Neuronal stem cell (in vitro differentiated cells): Measurements from ENCODE around the gene ZNF423.

ENCODE experiments used
- DNase-seq: peaks from one replicate; pipeline ENCODE4 v3.0.0-alpha.2; 2013; ENCODE audit warnings: low spot score
- H2AFZ ChIP-seq: one replicate; pipeline ENCODE4 v1.6.1; 2013; ENCODE audit warnings: mild to moderate bottlenecking, low read length, inconsistent platforms
- H2AK5ac ChIP-seq: 2 replicates; pipeline ENCODE4 v1.6.1; 2013; ENCODE audit warnings: low read depth, mild to moderate bottlenecking, inconsistent platforms, low read length, moderate library complexity, mixed read lengths
- H2BK120ac ChIP-seq: 2 replicates; pipeline ENCODE4 v1.6.1; 2013; ENCODE audit warnings: low read depth, mild to moderate bottlenecking, inconsistent platforms, low read length, moderate library complexity, mixed read lengths
- H2BK12ac ChIP-seq: one replicate; pipeline ENCODE4 v1.6.1; 2013; ENCODE audit warnings: low read length, inconsistent platforms
- H2BK15ac ChIP-seq: 2 replicates; pipeline ENCODE4 v1.6.1; 2013; ENCODE audit warnings: mild to moderate bottlenecking, low read length, inconsistent platforms, mixed read lengths
- H2BK5ac ChIP-seq: one replicate; pipeline ENCODE4 v1.6.1; 2013; ENCODE audit warnings: inconsistent platforms, mild to moderate bottlenecking, low read length, moderate library complexity
- H3K14ac ChIP-seq: one replicate; pipeline ENCODE4 v1.6.1; 2013; ENCODE audit warnings: low read length, inconsistent platforms
- H3K18ac ChIP-seq: 2 replicates; pipeline ENCODE4 v1.6.1; 2013; ENCODE audit warnings: low read length, inconsistent platforms
- H3K23ac ChIP-seq: 2 replicates; pipeline ENCODE4 v1.6.1; 2013; ENCODE audit warnings: low read depth, mild to moderate bottlenecking, mixed read lengths, low read length, inconsistent platforms; ENCODE audit not compliant: poor library complexity
- H3K27ac ChIP-seq: replicated peaks from 3 replicates; pipeline ENCODE4 v1.5.1; 2013; ENCODE audit warnings: low read length, inconsistent platforms
- H3K27me3 ChIP-seq, 3 experiments: 2 replicates each; pipeline ENCODE4 v1.6.1; 2013; ENCODE audit warnings: low read length in 3 of 3, mild to moderate bottlenecking in 2 of 3, inconsistent platforms in 1 of 3, low read depth in 1 of 3, mixed read lengths in 1 of 3, moderate library complexity in 1 of 3; ENCODE audit not compliant: control insufficient read depth in 3 of 3, insufficient read depth in 3 of 3
- H3K36me3 ChIP-seq, 2 donors: replicated peaks in 1 of 2; 2 replicates each; pipeline ENCODE4 v1.6.1; 2013; ENCODE audit warnings: low read length in 2 of 2; ENCODE audit not compliant: control insufficient read depth in 2 of 2, insufficient read depth in 2 of 2
- H3K4ac ChIP-seq: 2 replicates; pipeline ENCODE4 v1.6.1; 2013; ENCODE audit warnings: inconsistent platforms, mild to moderate bottlenecking, low read length, moderate library complexity
- H3K4me1 ChIP-seq, 2 donors: 1 replicate in 1 of 2; 2 replicates in 1 of 2; pipeline ENCODE4 v1.6.1; 2013; ENCODE audit warnings: low read length in 2 of 2, low read depth in 1 of 2; ENCODE audit not compliant: control insufficient read depth in 2 of 2, insufficient read depth in 1 of 2
- H3K4me2 ChIP-seq: one replicate; pipeline ENCODE4 v1.6.1; 2013; ENCODE audit warnings: mild to moderate bottlenecking, low read length, inconsistent platforms; ENCODE audit not compliant: insufficient read depth, poor library complexity, severe bottlenecking
- H3K4me3 ChIP-seq, 2 donors: 2 replicates each; pipeline ENCODE4 v1.5.1; 2013; ENCODE audit warnings: low read length in 2 of 2, mild to moderate bottlenecking in 2 of 2, inconsistent platforms in 1 of 2, moderate library complexity in 1 of 2
- H3K79me1 ChIP-seq: one replicate; pipeline ENCODE4 v1.6.1; 2013; ENCODE audit warnings: low read depth, mild to moderate bottlenecking, inconsistent platforms, low read length, moderate library complexity
- H3K9ac ChIP-seq: one replicate; pipeline ENCODE4 v1.6.1; 2013; ENCODE audit warnings: mild to moderate bottlenecking, low read depth, low read length, inconsistent platforms; ENCODE audit not compliant: poor library complexity
- H3K9me3 ChIP-seq, 2 donors: replicated peaks in 1 of 2; 2 replicates each; pipeline versions ENCODE3 to v1.6.1; 2013; ENCODE audit warnings: low read length in 2 of 2, mild to moderate bottlenecking in 2 of 2, inconsistent platforms in 1 of 2, low read depth in 1 of 2, mixed read lengths in 1 of 2, moderate library complexity in 1 of 2; ENCODE audit not compliant: control insufficient read depth in 2 of 2, insufficient read depth in 1 of 2
- H4K8ac ChIP-seq: one replicate; pipeline ENCODE4 v1.6.1; 2013; ENCODE audit warnings: low read depth, mild to moderate bottlenecking, inconsistent platforms, low read length, moderate library complexity
- H4K91ac ChIP-seq: one replicate; pipeline ENCODE4 v1.6.1; 2013; ENCODE audit warnings: low read length, low read depth, mild to moderate bottlenecking, inconsistent platforms; ENCODE audit not compliant: poor library complexity
- WGBS, 2 donors: extraction: QIAGEN DNeasy Blood & Tissue Kit; methylation state at CpG; one replicate each; pipeline ENCODE4 v1.1.7; 2013; ENCODE audit warnings: missing lambda C conversion rate in 2 of 2, mixed read lengths in 1 of 2; ENCODE audit not compliant: insufficient read length in 2 of 2, insufficient replicate concordance in 1 of 2; ENCODE audit errors: extremely low coverage in 2 of 2; 5-methylcytosine and 5-hydroxymethylcytosine counted together

ZNF423 gene

GRCh38 chr16:49599704-49600103, 256.2 kb downstream of the ZNF423 start:
- Histone ChIP-seq H2AK5ac (no peak overlapping the region), H2BK15ac (no peak overlapping the region), H3K23ac (no peak overlapping the region), H3K27me3 (no peaks in the 10 kb centered on the region), H3K27ac (no peak overlapping the region), H3K14ac (no peak overlapping the region), H2BK12ac (no peak overlapping the region), H3K18ac (no peak overlapping the region), H3K36me3 (peaks cover 0 to 8% of the 10 kb centered on the region in 2 donors), H4K8ac (no peak overlapping the region), H4K91ac (no peak overlapping the region), H3K4me2 (no peak overlapping the region), H3K9me3 (no peaks in the 10 kb centered on the region), H2BK120ac (no peak overlapping the region), H2AFZ (no peak overlapping the region), H2BK5ac (no peak overlapping the region), H3K4ac (no peak overlapping the region), H3K4me1 (peaks cover 14 to 34% of the 10 kb centered on the region in 2 donors), H3K9ac (no peak overlapping the region), H3K4me3 (peak overlapping the region in 1 of 2 donors; percentile 42), H3K79me1 (peaks cover 2% of the 10 kb centered on the region)
- DNase-seq = no peak
- WGBS, 2 donors = no CpG with 5 or more reads among the region's 8 CpGs

- no peak overlapping the region for H2AFZ ChIP-seq
- peak overlapping the region in 1 of 2 donors; percentile 42 for H3K4me3 ChIP-seq
- DNase-seq = no peak
- WGBS, 2 donors = no CpG with 5 or more reads among the region's 2 CpGs
- H3K4me1 ChIP-seq = peaks cover 17 to 38% of the 10 kb centered on the region in 2 donors
- peaks cover 2% of the 10 kb centered on the region for H3K79me1 ChIP-seq
- no peak overlapping the region for H3K23ac ChIP-seq
- no peak overlapping the region for H3K9ac ChIP-seq
- no peak overlapping the region for H4K91ac ChIP-seq
- H2AK5ac ChIP-seq = no peak overlapping the region
- no peaks in the 10 kb centered on the region for H3K9me3 ChIP-seq
- H2BK120ac ChIP-seq = no peak overlapping the region
- H3K4me2 ChIP-seq = no peak overlapping the region
- no peak overlapping the region for H3K14ac ChIP-seq
- no peak overlapping the region for H2BK15ac ChIP-seq
- peaks cover 0 to 8% of the 10 kb centered on the region in 2 donors for H3K36me3 ChIP-seq
- H3K4ac ChIP-seq = no peak overlapping the region
- no peak overlapping the region for H2BK12ac ChIP-seq
- no peak overlapping the region for H4K8ac ChIP-seq
- no peaks in the 10 kb centered on the region for H3K27me3 ChIP-seq
- H2BK5ac ChIP-seq = no peak overlapping the region
- H3K27ac ChIP-seq = no peak overlapping the region
- H3K18ac ChIP-seq = no peak overlapping the region
Measured at GRCh38 chr16:49599281-49599680, 256.6 kb downstream of the ZNF423 start.

- Histone ChIP-seq H3K79me1 (peaks cover 2% of the 10 kb centered on the region), H2BK5ac (no peak overlapping the region), H4K8ac (no peak overlapping the region), H3K4me3 (no peak overlapping the region), H3K36me3 (peaks cover 0 to 8% of the 10 kb centered on the region in 2 donors), H3K27me3 (no peaks in the 10 kb centered on the region), H2AFZ (no peak overlapping the region), H3K4ac (no peak overlapping the region), H4K91ac (no peak overlapping the region), H3K23ac (no peak overlapping the region), H3K4me1 (peaks cover 19 to 40% of the 10 kb centered on the region in 2 donors), H3K18ac (no peak overlapping the region), H3K27ac (no peak overlapping the region), H3K9me3 (no peaks in the 10 kb centered on the region), H3K14ac (no peak overlapping the region), H3K9ac (no peak overlapping the region), H3K4me2 (no peak overlapping the region), H2AK5ac (no peak overlapping the region), H2BK12ac (no peak overlapping the region), H2BK15ac (no peak overlapping the region), H2BK120ac (no peak overlapping the region)
- WGBS, 2 donors = no CpG with 5 or more reads among the region's 8 CpGs
- DNase-seq = no peak
Measured at GRCh38 chr16:49598383-49599170, 257.3 kb downstream of the ZNF423 start.

GRCh38 chr16:49597796-49598195, 258.1 kb downstream of the ZNF423 start:
- H2BK120ac ChIP-seq = no peak overlapping the region
- H2AK5ac ChIP-seq = no peak overlapping the region
- H3K4me2 ChIP-seq = no peak overlapping the region
- H4K91ac ChIP-seq = no peak overlapping the region
- no peak overlapping the region for H3K23ac ChIP-seq
- H3K27me3 ChIP-seq = no peaks in the 10 kb centered on the region
- H3K9ac ChIP-seq = no peak overlapping the region
- H3K4me3 ChIP-seq = no peak overlapping the region
- no peaks in the 10 kb centered on the region for H3K9me3 ChIP-seq
- H3K4ac ChIP-seq = no peak overlapping the region
- H3K36me3 ChIP-seq = peaks cover 0 to 8% of the 10 kb centered on the region in 2 donors
- peaks cover 2% of the 10 kb centered on the region for H3K79me1 ChIP-seq
- H3K4me1 ChIP-seq = peaks cover 19 to 40% of the 10 kb centered on the region in 2 donors
- no peak overlapping the region for H3K27ac ChIP-seq
- H2BK15ac ChIP-seq = no peak overlapping the region
- H3K14ac ChIP-seq = no peak overlapping the region
- H2BK12ac ChIP-seq = no peak overlapping the region
- H4K8ac ChIP-seq = no peak overlapping the region
- no peak overlapping the region for H2AFZ ChIP-seq
- no peak overlapping the region for H3K18ac ChIP-seq
- DNase-seq = no peak
- no peak overlapping the region for H2BK5ac ChIP-seq
- WGBS, 2 donors = no CpG with 5 or more reads among the region's 2 CpGs
